Omental fat pad (tissue), 4 donors: Measurements from ENCODE around the gene CPXM2. TPM values are rescaled to one million over a fixed set of nuclear protein-coding genes. Genes with fewer than 3 reads are reported as not detected.

ENCODE experiments used
- ATAC-seq: fragments of 150-250 bp; one replicate; pipeline ENCODE4 v1.9.1; 2016; ENCODE audit warnings: mild to moderate bottlenecking, moderate library complexity; ENCODE audit not compliant: low FRiP score
- DNase-seq: peaks from one replicate; pipeline ENCODE4 v3.0.0-alpha.2; 2019; ENCODE audit warnings: low spot score
- total RNA-seq, 4 donors: library from RNA; depleted of rRNA; stranded (reverse); fragments of >200 nt; gene quantifications; one replicate each; pipeline ENCODE4 v1.1.0, GENCODE V29; 2016
- TF ChIP-seq, protein P1 (sequence below), 3 donors: fragments of 450-650 bp; IDR thresholded peaks; one replicate each; pipeline ENCODE4 v1.5.1; 2016 to 2017; ENCODE audit warnings: antibody characterized with exemption in 3 of 3, mild to moderate bottlenecking in 3 of 3, moderate library complexity in 2 of 3

CPXM2 gene
- total RNA-seq, 4 donors from 2014 or later, result 7.3 to 19.2 (median 16.6) TPM

GRCh38 chr10:123913688-123914268 is 22.2 kb upstream of the CPXM2 start:
- DNase-seq, result no peak
- ATAC-seq, result no peak
- TF ChIP-seq, protein P1, sequence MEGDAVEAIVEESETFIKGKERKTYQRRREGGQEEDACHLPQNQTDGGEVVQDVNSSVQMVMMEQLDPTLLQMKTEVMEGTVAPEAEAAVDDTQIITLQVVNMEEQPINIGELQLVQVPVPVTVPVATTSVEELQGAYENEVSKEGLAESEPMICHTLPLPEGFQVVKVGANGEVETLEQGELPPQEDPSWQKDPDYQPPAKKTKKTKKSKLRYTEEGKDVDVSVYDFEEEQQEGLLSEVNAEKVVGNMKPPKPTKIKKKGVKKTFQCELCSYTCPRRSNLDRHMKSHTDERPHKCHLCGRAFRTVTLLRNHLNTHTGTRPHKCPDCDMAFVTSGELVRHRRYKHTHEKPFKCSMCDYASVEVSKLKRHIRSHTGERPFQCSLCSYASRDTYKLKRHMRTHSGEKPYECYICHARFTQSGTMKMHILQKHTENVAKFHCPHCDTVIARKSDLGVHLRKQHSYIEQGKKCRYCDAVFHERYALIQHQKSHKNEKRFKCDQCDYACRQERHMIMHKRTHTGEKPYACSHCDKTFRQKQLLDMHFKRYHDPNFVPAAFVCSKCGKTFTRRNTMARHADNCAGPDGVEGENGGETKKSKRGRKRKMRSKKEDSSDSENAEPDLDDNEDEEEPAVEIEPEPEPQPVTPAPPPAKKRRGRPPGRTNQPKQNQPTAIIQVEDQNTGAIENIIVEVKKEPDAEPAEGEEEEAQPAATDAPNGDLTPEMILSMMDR (IDR thresholded peaks at IDR 0.05), result no peak

DNA sequence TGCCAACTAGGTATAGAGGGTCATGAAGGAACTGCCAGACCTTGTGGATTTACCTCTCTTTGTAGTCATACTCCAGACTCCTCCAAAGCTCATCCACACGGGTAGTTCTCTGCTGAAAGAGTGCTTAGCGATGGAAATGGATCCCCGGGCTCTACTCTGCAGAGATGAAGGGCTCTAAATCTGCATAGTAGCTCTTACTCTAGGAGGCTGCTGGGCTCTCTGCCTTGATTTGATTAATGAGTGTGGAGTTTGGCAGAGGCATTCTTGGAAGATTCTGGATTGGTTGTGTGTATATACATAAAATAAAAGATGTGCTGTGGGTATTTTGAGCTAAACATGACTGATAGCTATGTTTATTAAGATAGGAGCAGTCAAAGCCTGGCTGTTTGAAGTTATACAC is 21.3 kb upstream of the CPXM2 start:
- no peak for DNase-seq
- TF ChIP-seq, protein P1 (IDR thresholded peaks at IDR 0.05), result no peak
- ATAC-seq, result no peak

GRCh38 chr10:123912466-123912865 is 20.9 kb upstream of the CPXM2 start:
- no peak for DNase-seq

DNA sequence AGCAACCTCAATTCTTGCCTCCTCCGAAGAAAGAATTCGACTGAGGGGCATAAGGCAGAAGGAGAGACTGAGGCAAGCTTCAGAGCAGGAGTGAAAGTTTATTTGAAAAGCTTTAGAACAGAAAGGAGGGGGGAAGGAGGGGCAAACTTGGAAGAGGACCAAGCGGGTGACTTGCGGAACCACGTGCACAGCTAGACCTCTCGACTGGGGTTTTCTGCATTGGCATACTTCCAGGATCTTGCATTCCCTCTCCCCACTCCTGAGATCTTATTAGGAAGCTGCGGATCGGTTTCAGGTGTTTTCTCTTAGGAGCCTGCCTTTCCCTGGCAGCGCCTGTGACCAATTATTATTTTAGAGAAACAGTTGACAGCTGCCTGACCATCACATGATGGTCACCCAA is 20.3 kb upstream of the CPXM2 start:
- TF ChIP-seq, protein P1 (IDR thresholded peaks at IDR 0.05), result no peak
- DNase-seq (no peak), ATAC-seq (no peak)

More at GRCh38 chr10:123912466-123912865, 20.9 kb upstream of the CPXM2 start:
- no peak for ATAC-seq
- TF ChIP-seq, protein P1 (IDR thresholded peaks at IDR 0.05), result no peak

DNA sequence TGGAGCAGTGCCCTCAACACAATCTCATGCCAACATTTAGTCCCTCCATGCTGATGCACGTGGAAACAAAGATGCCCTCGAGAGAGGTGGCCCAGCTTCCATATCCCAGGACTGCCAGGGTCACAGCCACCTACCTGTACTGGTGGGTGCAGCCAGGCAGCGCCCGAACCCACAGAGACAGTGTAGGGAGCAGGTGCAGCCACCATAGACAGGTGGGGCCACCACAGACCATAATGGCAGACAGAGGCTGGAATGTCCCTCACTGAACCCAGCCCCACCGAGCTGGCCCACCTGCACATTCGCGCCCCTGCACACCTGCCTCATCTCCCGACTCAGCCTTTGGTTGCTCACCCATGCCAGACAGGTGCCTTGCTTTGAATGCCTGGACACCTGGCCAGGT is 18.3 kb upstream of the CPXM2 start:
- TF ChIP-seq, protein P1 (IDR thresholded peaks at IDR 0.05), result no peak
- DNase-seq (no peak), ATAC-seq (no peak)

- ATAC-seq (no peak), DNase-seq (no peak)
- TF ChIP-seq, protein P1 (IDR thresholded peaks at IDR 0.05), result no peak
Measured at GRCh38 chr10:123909426-123909825, 17.8 kb upstream of the CPXM2 start.

- ATAC-seq, result no peak
- no peak for DNase-seq
- TF ChIP-seq, protein P1 (IDR thresholded peaks at IDR 0.05), result no peak
Measured at GRCh38 chr10:123908379-123908778, 16.8 kb upstream of the CPXM2 start.
